GM18909 (cell line): ENCODE measurements around the gene RTEL1.
A peak's percentile ranks its signal among the peaks of the same experiment; 100 is the strongest.

Source experiments
- ATAC-seq: cut with Tn5 transposase; IDR thresholded peaks from one replicate; pipeline ENCODE4 v1.9.1; 2021; ENCODE audit warnings: mild to moderate bottlenecking; ENCODE audit not compliant: unreplicated experiment, poor library complexity

Gene RTEL1

GRCh38 chr20:63735859-63736718, 78.0 kb downstream of the RTEL1 start, which contains the start of gene LIME1:
Gene LIME1 (plus strand): TSS chr20:63736664. CDS start chr20:63737550, 886 bp downstream.
- no peak for ATAC-seq

DNA sequence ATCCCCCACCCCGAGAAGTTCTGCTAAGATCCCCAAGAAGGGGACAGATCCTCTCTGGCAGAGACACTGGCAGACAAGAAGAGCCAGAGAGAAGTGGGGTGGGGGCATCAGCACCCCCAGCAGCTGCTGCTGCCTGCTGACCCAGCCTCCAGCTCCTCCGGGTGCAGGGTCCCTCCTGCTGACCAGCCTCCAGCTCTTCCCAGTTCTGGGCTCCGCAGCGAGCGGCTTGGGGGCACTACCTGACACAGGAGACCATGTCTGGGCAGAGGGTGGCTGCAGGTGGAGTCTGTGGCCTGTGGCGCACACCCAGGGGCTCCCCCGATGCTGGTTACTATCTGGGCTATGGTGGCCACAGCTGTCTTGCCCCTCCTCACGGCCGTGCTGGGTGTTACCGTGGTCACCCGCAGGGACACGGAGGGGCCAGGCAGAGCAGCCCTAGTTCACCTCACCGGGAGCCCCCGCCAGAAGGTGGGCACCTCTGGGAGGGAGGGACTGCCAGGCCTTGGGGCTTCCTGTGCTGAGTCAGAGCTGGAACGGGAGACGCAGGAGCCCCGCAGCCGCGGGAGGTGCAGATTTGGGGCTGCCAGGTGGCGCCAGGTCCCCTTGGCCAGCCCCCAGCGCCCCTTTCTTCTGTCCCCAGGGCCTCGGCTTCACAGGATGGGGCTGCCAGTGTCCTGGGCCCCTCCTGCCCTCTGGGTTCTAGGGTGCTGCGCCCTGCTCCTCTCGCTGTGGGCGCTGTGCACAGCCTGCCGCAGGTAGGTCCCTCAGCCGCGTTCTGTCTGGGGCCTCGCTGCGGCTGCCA, 79.0 kb downstream of the RTEL1 start:
- ATAC-seq = no peak

DNA sequence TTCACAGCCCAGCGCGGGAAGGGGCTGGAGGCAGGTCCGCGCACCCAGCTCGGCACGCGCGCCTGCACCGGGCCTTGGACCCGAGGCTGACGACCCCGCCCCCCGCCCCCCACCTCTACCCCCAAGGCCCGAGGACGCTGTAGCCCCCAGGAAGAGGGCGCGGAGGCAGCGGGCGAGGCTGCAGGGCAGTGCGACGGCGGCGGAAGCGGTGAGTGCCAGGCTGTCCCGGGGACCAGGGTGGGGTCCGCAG, 79.5 kb downstream of the RTEL1 start:
- no peak for ATAC-seq

DNA sequence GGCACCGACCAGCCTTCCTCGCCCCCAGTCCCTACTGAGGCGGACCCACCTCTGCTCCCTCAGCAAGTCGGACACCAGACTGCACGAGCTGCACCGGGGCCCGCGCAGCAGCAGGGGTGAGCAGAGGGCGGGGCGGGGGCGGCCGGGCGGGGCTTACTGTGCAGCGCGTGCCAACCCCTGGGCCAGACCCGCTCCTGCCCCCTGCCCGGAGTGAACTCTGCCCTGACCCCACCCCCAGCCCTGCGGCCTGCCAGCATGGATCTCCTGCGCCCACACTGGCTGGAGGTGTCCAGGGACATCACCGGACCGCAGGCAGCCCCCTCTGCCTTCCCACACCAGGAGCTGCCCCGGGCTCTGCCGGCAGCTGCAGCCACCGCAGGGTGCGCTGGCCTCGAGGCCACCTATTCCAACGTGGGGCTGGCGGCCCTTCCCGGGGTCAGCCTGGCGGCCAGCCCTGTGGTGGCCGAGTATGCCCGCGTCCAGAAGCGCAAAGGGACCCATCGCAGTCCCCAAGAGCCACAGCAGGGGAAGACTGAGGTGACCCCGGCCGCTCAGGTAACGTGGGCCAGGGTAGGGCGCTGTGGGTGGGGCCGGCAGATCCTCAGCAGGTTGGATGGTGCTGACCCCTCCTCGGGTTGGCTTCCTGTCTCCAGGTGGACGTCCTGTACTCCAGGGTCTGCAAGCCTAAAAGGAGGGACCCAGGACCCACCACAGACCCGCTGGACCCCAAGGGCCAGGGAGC, 80.0 kb downstream of the RTEL1 start:
- no peak for ATAC-seq

DNA sequence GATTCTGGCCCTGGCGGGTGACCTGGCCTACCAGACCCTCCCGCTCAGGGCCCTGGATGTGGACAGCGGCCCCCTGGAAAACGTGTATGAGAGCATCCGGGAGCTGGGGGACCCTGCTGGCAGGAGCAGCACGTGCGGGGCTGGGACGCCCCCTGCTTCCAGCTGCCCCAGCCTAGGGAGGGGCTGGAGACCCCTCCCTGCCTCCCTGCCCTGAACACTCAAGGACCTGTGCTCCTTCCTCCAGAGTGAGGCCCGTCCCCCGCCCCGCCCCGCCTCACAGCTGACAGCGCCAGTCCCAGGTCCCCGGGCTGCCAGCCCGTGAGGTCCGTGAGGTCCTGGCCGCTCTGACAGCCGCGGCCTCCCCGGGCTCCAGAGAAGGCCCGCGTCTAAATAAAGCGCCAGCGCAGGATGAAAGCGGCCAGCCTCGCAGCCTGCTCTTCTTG, 80.6 kb downstream of the RTEL1 start:
- no peak for ATAC-seq

DNA sequence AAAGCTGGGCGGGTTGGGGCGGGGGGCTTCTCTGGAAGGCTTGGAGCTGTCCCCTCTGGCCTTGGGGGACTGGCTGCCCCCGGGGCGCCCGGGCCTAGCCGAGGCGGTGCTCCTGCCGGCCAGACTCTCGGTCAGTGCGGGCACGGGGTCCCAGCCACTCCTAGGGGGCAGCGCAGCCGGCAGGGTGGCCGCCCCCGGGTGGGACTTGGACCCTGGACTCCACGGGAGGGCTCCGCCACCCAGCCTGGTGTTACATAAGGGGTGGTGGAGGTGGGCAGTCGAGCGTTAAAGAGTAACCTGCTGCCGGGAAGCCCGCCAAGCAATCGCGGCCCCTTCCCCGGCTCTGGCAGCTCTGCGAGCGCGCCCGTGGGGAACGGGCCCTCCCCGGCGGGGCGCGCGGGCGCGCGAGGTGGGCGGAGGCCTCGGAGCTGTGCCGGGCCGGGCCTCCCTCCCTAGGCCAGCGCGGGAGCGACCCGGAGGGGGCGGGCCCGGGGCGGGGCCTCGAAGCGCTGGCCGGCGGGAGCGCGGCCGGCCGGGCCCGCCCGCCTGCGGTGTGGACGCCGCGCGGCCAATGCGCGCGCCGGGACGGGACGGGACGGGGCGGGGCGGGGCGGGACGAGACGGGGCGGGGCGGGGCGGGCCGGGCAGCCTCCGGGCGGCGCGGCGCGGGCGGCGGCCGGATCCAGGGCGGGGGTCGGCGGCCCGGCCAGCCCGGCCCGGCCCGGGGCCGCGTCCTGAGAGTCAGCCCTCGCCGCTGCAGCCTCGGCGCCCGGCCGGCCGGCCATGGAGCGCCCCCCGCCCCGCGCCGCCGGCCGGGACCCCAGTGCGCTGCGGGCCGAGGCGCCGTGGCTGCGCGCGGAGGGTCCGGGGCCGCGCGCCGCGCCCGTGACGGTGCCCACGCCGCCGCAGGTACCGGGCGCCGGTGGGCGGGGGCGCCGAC, 81.3 kb downstream of the RTEL1 start, which contains the start of gene SLC2A4RG:
TSS of gene SLC2A4RG (plus strand) at position 647 of the 940 bp plus-strand sequence. CDS start at position 784, 137 bp downstream.
- peak; percentile 44 for ATAC-seq

GRCh38 chr20:63740070-63740626, 82.0 kb downstream of the RTEL1 start:
- no peak for ATAC-seq

- ATAC-seq = no peak
Measured at GRCh38 chr20:63740627-63741353, 82.7 kb downstream of the RTEL1 start.

GRCh38 chr20:63741354-63741675, 83.2 kb downstream of the RTEL1 start:
- ATAC-seq = no peak

DNA sequence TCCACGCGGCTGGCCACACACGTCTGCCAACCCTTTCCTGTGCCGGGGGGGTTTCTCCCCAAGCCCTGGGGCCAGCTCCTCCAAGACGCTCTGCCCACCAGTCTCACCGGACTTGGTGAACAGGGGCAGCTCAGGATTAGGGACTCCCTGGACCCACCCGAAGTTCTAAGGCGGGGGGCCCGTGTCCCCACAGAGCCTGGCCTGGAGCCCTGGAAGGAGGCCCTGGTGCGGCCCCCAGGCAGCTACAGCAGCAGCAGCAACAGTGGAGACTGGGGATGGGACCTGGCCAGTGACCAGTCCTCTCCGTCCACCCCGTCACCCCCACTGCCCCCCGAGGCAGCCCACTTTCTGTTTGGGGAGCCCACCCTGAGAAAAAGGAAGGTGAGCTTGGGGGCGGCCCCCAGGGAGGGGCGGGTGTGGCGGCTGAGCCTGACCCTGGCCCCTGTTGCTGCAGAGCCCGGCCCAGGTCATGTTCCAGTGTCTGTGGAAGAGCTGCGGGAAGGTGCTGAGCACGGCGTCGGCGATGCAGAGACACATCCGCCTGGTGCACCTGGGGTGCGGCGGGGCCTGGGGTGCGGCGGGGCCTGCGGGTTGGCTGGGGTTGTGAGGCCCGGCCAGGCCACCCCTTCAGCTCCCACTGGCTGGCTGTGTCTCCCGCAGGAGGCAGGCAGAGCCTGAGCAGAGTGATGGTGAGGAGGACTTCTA, 83.7 kb downstream of the RTEL1 start:
- no peak for ATAC-seq

DNA sequence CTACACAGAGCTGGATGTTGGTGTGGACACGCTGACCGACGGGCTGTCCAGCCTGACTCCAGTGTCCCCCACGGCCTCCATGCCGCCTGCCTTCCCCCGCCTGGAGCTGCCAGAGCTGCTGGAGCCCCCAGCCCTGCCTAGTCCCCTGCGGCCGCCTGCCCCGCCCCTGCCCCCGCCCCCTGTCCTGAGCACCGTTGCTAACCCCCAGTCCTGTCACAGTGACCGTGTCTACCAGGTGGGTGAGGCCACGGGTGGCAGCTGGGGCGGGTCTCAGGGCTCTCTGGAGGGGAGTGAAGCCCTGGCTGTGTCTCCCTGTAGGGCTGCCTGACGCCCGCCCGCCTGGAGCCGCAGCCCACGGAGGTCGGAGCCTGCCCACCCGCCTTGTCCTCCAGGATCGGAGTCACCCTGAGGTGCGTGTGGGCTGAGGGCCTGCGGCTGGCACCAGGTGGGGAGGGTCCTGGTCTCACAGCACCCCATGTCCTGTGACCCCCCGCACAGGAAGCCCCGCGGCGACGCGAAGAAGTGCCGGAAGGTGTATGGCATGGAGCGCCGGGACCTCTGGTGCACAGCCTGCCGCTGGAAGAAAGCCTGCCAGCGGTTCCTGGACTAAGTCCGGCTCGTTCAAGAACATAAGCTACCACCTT, 84.4 kb downstream of the RTEL1 start:
- no peak for ATAC-seq

GRCh38 chr20:63743210-63743970, 85.3 kb downstream of the RTEL1 start:
- no peak for ATAC-seq

- no peak for ATAC-seq
Measured at GRCh38 chr20:63744158-63744557, 86.0 kb downstream of the RTEL1 start.

DNA sequence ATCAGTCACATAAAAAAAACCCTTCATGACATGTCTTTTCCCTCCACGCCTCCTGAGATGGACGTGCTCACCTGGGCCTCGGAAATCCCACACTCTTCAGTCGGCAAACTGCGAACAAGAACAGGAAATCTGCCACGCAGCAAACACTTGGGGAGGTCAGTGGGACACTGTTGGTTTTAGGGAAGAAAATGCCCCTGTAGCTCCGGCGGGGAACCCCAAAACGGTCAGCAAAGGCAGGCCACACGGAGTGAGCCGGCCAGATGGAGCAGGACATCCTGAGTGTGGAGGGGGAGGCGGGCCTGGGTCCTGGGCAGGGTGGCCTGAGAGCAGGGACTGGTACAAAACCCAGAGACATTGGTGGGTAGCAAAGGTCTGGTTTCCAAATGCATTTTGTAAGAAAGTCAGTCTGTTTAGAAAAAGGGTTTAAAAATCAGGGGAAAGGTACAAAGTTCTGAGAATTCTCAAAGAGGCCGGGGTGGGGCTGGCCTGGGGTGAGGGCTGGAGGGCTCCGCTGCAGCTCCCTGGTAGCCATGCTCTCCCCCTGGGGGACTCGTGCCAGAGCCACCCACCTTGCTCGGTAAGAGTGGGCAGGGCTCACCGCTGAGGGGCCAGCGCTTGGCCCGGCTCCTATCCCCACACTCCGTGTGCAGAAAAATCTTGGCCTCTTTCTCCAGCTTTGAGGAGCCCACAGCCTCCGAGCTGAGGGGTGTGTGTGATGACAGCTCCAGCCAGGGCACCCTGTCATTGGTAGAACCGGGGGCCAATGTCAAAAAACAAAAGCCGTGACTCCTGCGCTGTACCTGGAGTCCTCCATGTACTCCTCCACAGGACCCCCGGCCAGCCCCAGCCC, 86.7 kb downstream of the RTEL1 start:
- ATAC-seq = no peak

- no peak for ATAC-seq
Measured at GRCh38 chr20:63745424-63745805, 87.3 kb downstream of the RTEL1 start.
